Transverse colon (tissue), 4 donors: ENCODE measurements around the gene TEX19. TPM values are rescaled to one million over a fixed set of nuclear protein-coding genes. Genes with fewer than 3 reads are reported as not detected.

Experiments used
- DNase-seq: peaks from one replicate; pipeline ENCODE4 v3.0.0-alpha.2; 2019
- H3K27ac ChIP-seq, 4 donors: fragments of 200-600 bp; sonication (generic); 2 replicates each; pipeline ENCODE4 v1.5.1; 2016 to 2018; ENCODE audit warnings: inconsistent platforms in 4 of 4
- H3K27me3 ChIP-seq: fragments of 200-600 bp; sonication (generic); 2 replicates; pipeline ENCODE4 v1.5.1; 2017; ENCODE audit warnings: inconsistent platforms
- H3K36me3 ChIP-seq, 4 donors: fragments of 200-600 bp; sonication (generic); 2 replicates each; pipeline ENCODE4 v1.5.1; 2017 to 2019; ENCODE audit warnings: inconsistent platforms in 4 of 4
- H3K4me1 ChIP-seq, 4 donors: fragments of 200-600 bp; sonication (generic); 2 replicates each; pipeline ENCODE4 v1.5.1; 2017 to 2020; ENCODE audit warnings: inconsistent platforms in 4 of 4
- H3K4me3 ChIP-seq, 4 donors: fragments of 200-600 bp; sonication (generic); 1 replicate in 1 of 4; 2 replicates in 3 of 4; pipeline versions ENCODE4 v1.5.1 to v1.6.1; 2017 to 2019; ENCODE audit warnings: inconsistent platforms in 4 of 4
- H3K9me3 ChIP-seq, 2 donors: fragments of 200-600 bp; sonication (generic); 2 replicates each; pipeline ENCODE4 v1.5.1; 2017 to 2019; ENCODE audit warnings: inconsistent platforms in 2 of 2
- CTCF ChIP-seq, 5 experiments: fragments of 200-600 bp in 3 of 5; fragments of 450-650 bp in 2 of 5; sonication (generic) in 3 of 5; IDR thresholded peaks; 1 replicate in 2 of 5; 2 replicates in 3 of 5; pipeline ENCODE4 v1.5.1; 2016 to 2017; ENCODE audit warnings: antibody characterized with exemption in 5 of 5, inconsistent platforms in 3 of 5, mild to moderate bottlenecking in 2 of 5, moderate library complexity in 1 of 5
- EP300 ChIP-seq: sonication (generic); formaldehyde crosslinking; IDR thresholded peaks from one replicate; pipeline ENCODE4 v1.6.1; 2017; ENCODE audit warnings: antibody characterized with exemption, low read depth
- POLR2A ChIP-seq: fragments of 450-650 bp; IDR thresholded peaks from one replicate; pipeline ENCODE4 v1.6.1; 2016; ENCODE audit warnings: antibody characterized with exemption, mild to moderate bottlenecking, moderate library complexity
- POLR2AphosphoS5 ChIP-seq, 3 donors: sonication (generic); formaldehyde crosslinking; IDR thresholded peaks; one replicate each; pipeline ENCODE4 v1.6.1; 2016; ENCODE audit warnings: antibody characterized with exemption in 3 of 3
- WGBS, 2 donors: methylation state at CpG; one replicate each; pipeline ENCODE4 v1.1.5; 2018; ENCODE audit warnings: low coverage in 1 of 2; 5-methylcytosine and 5-hydroxymethylcytosine counted together
- in situ Hi-C, 4 donors: fragments of 200-750 bp; cut with MboI; loops; one replicate each; pipeline versions ENCODE4 v1.15.0 to v1.15.1; 2017; ENCODE audit warnings: low sequenced_read_pairs in 3 of 4, low pct_ligation_motif_present in 1 of 4, low pct_unique_long_range_greater_than_20kb in 1 of 4
- intact Hi-C: fragments of 100-400 bp; cut with DNase I; formaldehyde crosslinking; loops from one replicate; pipeline ENCODE4 v1.15.1; 2023; ENCODE audit warnings: low total_unique reads
- total RNA-seq, 4 donors: library from RNA; depleted of rRNA; stranded (reverse); fragments of >200 nt; gene quantifications; one replicate each; pipeline ENCODE4 v1.1.0, GENCODE V29; 2016

Gene TEX19
- total RNA-seq, 4 donors from 2014 or later, result not detected

GRCh38 chr17:82318772-82319606 lies 40.1 kb upstream of the TEX19 start:
- no peak for TF ChIP-seq POLR2AphosphoS5 (IDR thresholded peaks at IDR 0.05)
- no peak for DNase-seq
- in situ Hi-C loops, result no loop called here
- intact Hi-C loops, result no loop called here
- Histone ChIP-seq H3K4me1 (peaks cover 3 to 20% (median 6%) of the 10 kb centered on the region in 4 donors), H3K27me3 (peaks cover 28% of the 10 kb centered on the region), H3K9me3 (no peaks in the 10 kb centered on the region), H3K27ac (no peak overlapping the region), H3K36me3 (no peaks in the 10 kb centered on the region), H3K4me3 (no peak overlapping the region)
- 93% methylated on average over 64 to 76 of the region's 76 CpGs for WGBS, 2 donors

- in situ Hi-C loops (loop anchor here in 1 of 4 donors (10.0 kb wide), 1 partner anchor 115 kb away; no protein-coding TSS in a partner anchor), intact Hi-C loops (loop anchor here (2.0 to 5.0 kb wide), 2 partner anchors 82 to 113 kb away; no protein-coding TSS in a partner anchor)
- DNase-seq, result no peak
- Histone ChIP-seq H3K27ac (no peak overlapping the region), H3K4me1 (peaks cover 3 to 24% (median 9%) of the 10 kb centered on the region in 4 donors), H3K27me3 (peaks cover 22% of the 10 kb centered on the region), H3K4me3 (no peak overlapping the region), H3K36me3 (no peaks in the 10 kb centered on the region), H3K9me3 (no peaks in the 10 kb centered on the region)
- 90 to 93% methylated on average over 3 to 35 of the region's 35 CpGs for whole genome bisulfite sequencing, 2 donors
- no peak for TF ChIP-seq POLR2AphosphoS5 (IDR thresholded peaks at IDR 0.05)
- no peak for TF ChIP-seq EP300
- no peak for TF ChIP-seq POLR2A
- TF ChIP-seq CTCF (IDR thresholded peaks at IDR 0.05), result no peak
These were observed 39.4 kb upstream of the TEX19 start for GRCh38 chr17:82319619-82320062.

- intact Hi-C loops, result loop anchor here (2.0 to 5.0 kb wide), 2 partner anchors 83 to 113 kb away; no protein-coding TSS in a partner anchor
- TF ChIP-seq CTCF (IDR thresholded peaks at IDR 0.05) (no peak), POLR2A (no peak), EP300 (no peak), POLR2AphosphoS5 (IDR thresholded peaks at IDR 0.05) (no peak)
- no peaks in the 10 kb centered on the region for H3K9me3 ChIP-seq
- H3K27ac ChIP-seq, result no peak overlapping the region
- H3K4me3 ChIP-seq, result no peak overlapping the region
- H3K4me1 ChIP-seq, result peaks cover 3 to 31% (median 14%) of the 10 kb centered on the region in 4 donors
- peaks cover 15% of the 10 kb centered on the region for H3K27me3 ChIP-seq
- no peaks in the 10 kb centered on the region for H3K36me3 ChIP-seq
- in situ Hi-C loops, result loop anchor here in 1 of 4 donors (10.0 kb wide), 1 partner anchor 115 kb away; no protein-coding TSS in a partner anchor
- no peak for DNase-seq
- 56 to 85% methylated on average over 5 to 20 of the region's 26 CpGs for WGBS, 2 donors
These were observed 38.8 kb upstream of the TEX19 start for GRCh38 chr17:82320140-82320840.

GRCh38 chr17:82320956-82321927 lies 37.8 kb upstream of the TEX19 start:
- Histone ChIP-seq H3K4me1 (peaks cover 0 to 28% (median 11%) of the 10 kb centered on the region in 4 donors), H3K27me3 (peaks cover 6% of the 10 kb centered on the region), H3K27ac (no peak overlapping the region), H3K36me3 (no peaks in the 10 kb centered on the region), H3K4me3 (peak overlapping the region in 1 of 4 donors; percentile 11), H3K9me3 (no peaks in the 10 kb centered on the region)
- intact Hi-C loops, result loop anchor here (2.0 to 5.0 kb wide), 2 partner anchors 84 to 114 kb away; no protein-coding TSS in a partner anchor
- in situ Hi-C loops, result loop anchor here in 1 of 4 donors (10.0 kb wide), 1 partner anchor 116 kb away; no protein-coding TSS in a partner anchor
- WGBS, 2 donors, result 48% methylated on average over 58 of the region's 65 CpGs; no CpG with 5 or more reads in 1 of the 2 donors
- peak; percentile 40 for DNase-seq
- no peak for TF ChIP-seq POLR2A
- TF ChIP-seq CTCF (IDR thresholded peaks at IDR 0.05), result peak; percentile 89 to 98 (median 94)
